ENCODE data around the gene CAPN9.
A peak's percentile ranks its signal among the peaks of the same experiment; 100 is the strongest.

CAPN9 gene

GRCh38 chr1:230752407-230752806 is 5.2 kb downstream of the CAPN9 start:
- Histone ChIP-seq H3K9me3 (ENCODE audit: control insufficient read depth, insufficient read depth, low read depth, low read length) (no peaks in the 10 kb centered on the region), H3K4me3 (ENCODE audit: low read depth, low read length) (no peak overlapping the region), H3K36me3 (ENCODE audit: control insufficient read depth in 2 of 2, insufficient read depth in 1 of 2, low read length in 2 of 2) (no peaks in the 10 kb centered on the region), H3K4me1 (ENCODE audit: control insufficient read depth, insufficient read depth, low read length) (no peaks in the 10 kb centered on the region; the same call in 1 of the 2 replicates), H3K27ac (ENCODE audit: extremely low read depth, low read depth, low read length) (no peak overlapping the region)
- ChIA-PET CTCF (interaction anchor here (0.6 to 1.0 kb wide), 3 partner anchors 9 to 481 kb away, joined by 3 to 4 read pairs (median 3); no protein-coding TSS in a partner anchor), POLR2A (interaction anchor here (0.6 kb wide), 1 partner anchor 33 kb away, joined by 5 read pairs; no protein-coding TSS in a partner anchor)
- TF ChIP-seq ZNF555 (tag by site-specific recombination; conservative IDR thresholded peaks at IDR 0.05): no peak
- no peak for TF ChIP-seq KLF7 (tag by site-specific recombination; IDR thresholded peaks at IDR 0.05; ENCODE audit: borderline replicate concordance)
- no peak for TF ChIP-seq ZNF776 (tag by site-specific recombination; IDR thresholded peaks at IDR 0.05; ENCODE audit: borderline replicate concordance)
- TF ChIP-seq WT1 (tag by site-specific recombination; IDR thresholded peaks at IDR 0.05): 0 out of 2 replicates have a peak, but pooled peaks have one; percentile 37
- TF ChIP-seq SP3 (tag by site-specific recombination; IDR thresholded peaks at IDR 0.05): peak; percentile 48; the same call in 1 of the 2 replicates
- TF ChIP-seq ZNF341 (tag by site-specific recombination; IDR thresholded peaks at IDR 0.05; ENCODE audit: low read depth): peak; percentile 67
- no peak for TF ChIP-seq ZNF146 (tag by site-specific recombination; IDR thresholded peaks at IDR 0.05)
- TF ChIP-seq OSR2 (tag by site-specific recombination; IDR thresholded peaks at IDR 0.05): no peak
- TF ChIP-seq, protein P1, sequence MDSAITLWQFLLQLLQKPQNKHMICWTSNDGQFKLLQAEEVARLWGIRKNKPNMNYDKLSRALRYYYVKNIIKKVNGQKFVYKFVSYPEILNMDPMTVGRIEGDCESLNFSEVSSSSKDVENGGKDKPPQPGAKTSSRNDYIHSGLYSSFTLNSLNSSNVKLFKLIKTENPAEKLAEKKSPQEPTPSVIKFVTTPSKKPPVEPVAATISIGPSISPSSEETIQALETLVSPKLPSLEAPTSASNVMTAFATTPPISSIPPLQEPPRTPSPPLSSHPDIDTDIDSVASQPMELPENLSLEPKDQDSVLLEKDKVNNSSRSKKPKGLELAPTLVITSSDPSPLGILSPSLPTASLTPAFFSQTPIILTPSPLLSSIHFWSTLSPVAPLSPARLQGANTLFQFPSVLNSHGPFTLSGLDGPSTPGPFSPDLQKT (IDR thresholded peaks at IDR 0.05; ENCODE audit: borderline replicate concordance, low read depth, low read length): no peak
- TF ChIP-seq ZNF707 (tag by site-specific recombination; IDR thresholded peaks at IDR 0.05): no peak
- peak; percentile 55 for TF ChIP-seq SP2 (tag by site-specific recombination; IDR thresholded peaks at IDR 0.05)
- no peak for TF ChIP-seq BCL11A (tag by site-specific recombination; IDR thresholded peaks at IDR 0.05; ENCODE audit: low read depth)

DNA sequence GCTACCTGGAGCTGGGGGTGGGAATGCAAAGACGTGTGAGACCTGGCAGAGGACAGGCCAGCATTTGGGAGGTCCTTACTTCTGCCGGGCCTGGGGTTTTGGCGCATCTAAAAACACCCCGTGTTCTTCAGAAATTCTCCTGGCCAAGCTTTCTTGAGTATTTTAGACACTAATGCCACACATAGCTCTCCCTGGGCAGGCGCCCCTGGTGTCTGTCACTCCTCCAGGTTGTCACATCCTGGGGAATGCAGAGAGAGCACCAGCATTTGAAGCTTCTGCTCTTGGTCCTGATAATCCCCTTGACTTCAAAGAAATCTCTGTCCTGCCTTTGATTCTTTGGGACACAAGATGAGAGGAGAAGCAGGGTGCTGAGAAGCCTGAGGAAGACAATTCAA is 6.0 kb downstream of the CAPN9 start:
- Histone ChIP-seq H3K9me3 (ENCODE audit: control insufficient read depth, insufficient read depth, low read depth, low read length) (no peaks in the 10 kb centered on the region), H3K4me1 (ENCODE audit: control insufficient read depth, insufficient read depth, low read length) (no peaks in the 10 kb centered on the region; the same call in 1 of the 2 replicates), H3K4me3 (ENCODE audit: low read depth, low read length) (no peak overlapping the region), H3K36me3 (ENCODE audit: control insufficient read depth in 2 of 2, insufficient read depth in 1 of 2, low read length in 2 of 2) (no peaks in the 10 kb centered on the region), H3K27ac (ENCODE audit: extremely low read depth, low read depth, low read length) (no peak overlapping the region; the same call in 1 of the 2 replicates)
- CTCF ChIA-PET: interaction anchor here (1.0 kb wide), 1 partner anchor 10 kb away, joined by 4 read pairs; no protein-coding TSS in a partner anchor
- TF ChIP-seq ZNF792 (tag by site-specific recombination; IDR thresholded peaks at IDR 0.05) (no peak), ZBTB17 (tag by site-specific recombination; IDR thresholded peaks at IDR 0.05) (0 out of 2 replicates have a peak, but pooled peaks have one; percentile 9)
- POLR2A ChIA-PET: no interaction called here

- Histone ChIP-seq H3K36me3 (ENCODE audit: control insufficient read depth in 2 of 2, insufficient read depth in 1 of 2, low read length in 2 of 2) (no peaks in the 10 kb centered on the region), H3K4me1 (ENCODE audit: control insufficient read depth, insufficient read depth, low read length) (no peaks in the 10 kb centered on the region; the same call in 1 of the 2 replicates), H3K27ac (ENCODE audit: extremely low read depth, low read depth, low read length) (no peak overlapping the region; the same call in 1 of the 2 replicates), H3K4me3 (ENCODE audit: low read depth, low read length) (no peak overlapping the region; the same call in 1 of the 2 replicates), H3K9me3 (ENCODE audit: control insufficient read depth, insufficient read depth, low read depth, low read length) (no peaks in the 10 kb centered on the region)
- ChIA-PET POLR2A (interaction anchor here (0.6 kb wide), 2 partner anchors 34 to 1551 kb away, joined by 3 to 4 read pairs; no protein-coding TSS in a partner anchor), CTCF (no interaction called here)
- TF ChIP-seq ZNF768 (tag by site-specific recombination; IDR thresholded peaks at IDR 0.05) (no peak), IKZF3 (tag by site-specific recombination; IDR thresholded peaks at IDR 0.05) (peak; percentile 50), KLF9 (tag by site-specific recombination; IDR thresholded peaks at IDR 0.05; ENCODE audit: low read depth) (no peak), ZNF133 (tag by site-specific recombination; IDR thresholded peaks at IDR 0.05) (no peak), ZNF629 (tag by site-specific recombination; IDR thresholded peaks at IDR 0.05) (no peak), ZNF114 (tag by site-specific recombination; IDR thresholded peaks at IDR 0.05) (no peak), ZNF214 (tag by site-specific recombination; IDR thresholded peaks at IDR 0.05; ENCODE audit: borderline replicate concordance) (no peak), REPIN1 (tag by site-specific recombination; IDR thresholded peaks at IDR 0.05; ENCODE audit: low read depth) (no peak), SP7 (tag by site-specific recombination; IDR thresholded peaks at IDR 0.05) (0 out of 2 replicates have a peak, but pooled peaks have one; percentile 14), ZFHX2 (tag by site-specific recombination; conservative IDR thresholded peaks at IDR 0.05) (peak; percentile 43; the same call in 1 of the 2 replicates), PRDM1 (tag by site-specific recombination; IDR thresholded peaks at IDR 0.05) (no peak), ZNF707 (tag by site-specific recombination; IDR thresholded peaks at IDR 0.05) (no peak)
- TF ChIP-seq, protein P2, sequence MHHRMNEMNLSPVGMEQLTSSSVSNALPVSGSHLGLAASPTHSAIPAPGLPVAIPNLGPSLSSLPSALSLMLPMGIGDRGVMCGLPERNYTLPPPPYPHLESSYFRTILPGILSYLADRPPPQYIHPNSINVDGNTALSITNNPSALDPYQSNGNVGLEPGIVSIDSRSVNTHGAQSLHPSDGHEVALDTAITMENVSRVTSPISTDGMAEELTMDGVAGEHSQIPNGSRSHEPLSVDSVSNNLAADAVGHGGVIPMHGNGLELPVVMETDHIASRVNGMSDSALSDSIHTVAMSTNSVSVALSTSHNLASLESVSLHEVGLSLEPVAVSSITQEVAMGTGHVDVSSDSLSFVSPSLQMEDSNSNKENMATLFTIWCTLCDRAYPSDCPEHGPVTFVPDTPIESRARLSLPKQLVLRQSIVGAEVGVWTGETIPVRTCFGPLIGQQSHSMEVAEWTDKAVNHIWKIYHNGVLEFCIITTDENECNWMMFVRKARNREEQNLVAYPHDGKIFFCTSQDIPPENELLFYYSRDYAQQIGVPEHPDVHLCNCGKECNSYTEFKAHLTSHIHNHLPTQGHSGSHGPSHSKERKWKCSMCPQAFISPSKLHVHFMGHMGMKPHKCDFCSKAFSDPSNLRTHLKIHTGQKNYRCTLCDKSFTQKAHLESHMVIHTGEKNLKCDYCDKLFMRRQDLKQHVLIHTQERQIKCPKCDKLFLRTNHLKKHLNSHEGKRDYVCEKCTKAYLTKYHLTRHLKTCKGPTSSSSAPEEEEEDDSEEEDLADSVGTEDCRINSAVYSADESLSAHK (tag by site-specific recombination; IDR thresholded peaks at IDR 0.05): no peak
- TF ChIP-seq, protein P3, sequence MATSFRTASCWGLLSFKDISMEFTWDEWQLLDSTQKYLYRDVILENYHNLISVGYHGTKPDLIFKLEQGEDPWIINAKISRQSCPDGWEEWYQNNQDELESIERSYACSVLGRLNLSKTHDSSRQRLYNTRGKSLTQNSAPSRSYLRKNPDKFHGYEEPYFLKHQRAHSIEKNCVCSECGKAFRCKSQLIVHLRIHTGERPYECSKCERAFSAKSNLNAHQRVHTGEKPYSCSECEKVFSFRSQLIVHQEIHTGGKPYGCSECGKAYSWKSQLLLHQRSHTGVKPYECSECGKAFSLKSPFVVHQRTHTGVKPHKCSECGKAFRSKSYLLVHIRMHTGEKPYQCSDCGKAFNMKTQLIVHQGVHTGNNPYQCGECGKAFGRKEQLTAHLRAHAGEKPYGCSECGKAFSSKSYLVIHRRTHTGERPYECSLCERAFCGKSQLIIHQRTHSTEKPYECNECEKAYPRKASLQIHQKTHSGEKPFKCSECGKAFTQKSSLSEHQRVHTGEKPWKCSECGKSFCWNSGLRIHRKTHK (tag by site-specific recombination; IDR thresholded peaks at IDR 0.05): no peak
Observed at GRCh38 chr1:230753586-230754251, 6.5 kb downstream of the CAPN9 start.
